ENCODE results near the gene COL5A2.

GRCh38 chr2:189047171-189047888, 132.2 kb downstream of the COL5A2 start:
- TF ChIP-seq, protein P1, sequence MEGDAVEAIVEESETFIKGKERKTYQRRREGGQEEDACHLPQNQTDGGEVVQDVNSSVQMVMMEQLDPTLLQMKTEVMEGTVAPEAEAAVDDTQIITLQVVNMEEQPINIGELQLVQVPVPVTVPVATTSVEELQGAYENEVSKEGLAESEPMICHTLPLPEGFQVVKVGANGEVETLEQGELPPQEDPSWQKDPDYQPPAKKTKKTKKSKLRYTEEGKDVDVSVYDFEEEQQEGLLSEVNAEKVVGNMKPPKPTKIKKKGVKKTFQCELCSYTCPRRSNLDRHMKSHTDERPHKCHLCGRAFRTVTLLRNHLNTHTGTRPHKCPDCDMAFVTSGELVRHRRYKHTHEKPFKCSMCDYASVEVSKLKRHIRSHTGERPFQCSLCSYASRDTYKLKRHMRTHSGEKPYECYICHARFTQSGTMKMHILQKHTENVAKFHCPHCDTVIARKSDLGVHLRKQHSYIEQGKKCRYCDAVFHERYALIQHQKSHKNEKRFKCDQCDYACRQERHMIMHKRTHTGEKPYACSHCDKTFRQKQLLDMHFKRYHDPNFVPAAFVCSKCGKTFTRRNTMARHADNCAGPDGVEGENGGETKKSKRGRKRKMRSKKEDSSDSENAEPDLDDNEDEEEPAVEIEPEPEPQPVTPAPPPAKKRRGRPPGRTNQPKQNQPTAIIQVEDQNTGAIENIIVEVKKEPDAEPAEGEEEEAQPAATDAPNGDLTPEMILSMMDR (IDR thresholded peaks at IDR 0.05): no peak
- no peak for TF ChIP-seq POLR2AphosphoS5 (IDR thresholded peaks at IDR 0.05)
- no peak for TF ChIP-seq POLR2A (IDR thresholded peaks at IDR 0.05)
